HCEC 1CT (cell line): ENCODE results near the gene SYTL5.

Experiments used
- DNase-seq: peaks from one replicate; pipeline ENCODE4 v3.0.0-alpha.2; 2017

The SYTL5 gene

GRCh38 chrX:38151441-38151840, 145.1 kb downstream of the SYTL5 start:
- DNase-seq = no peak

DNA sequence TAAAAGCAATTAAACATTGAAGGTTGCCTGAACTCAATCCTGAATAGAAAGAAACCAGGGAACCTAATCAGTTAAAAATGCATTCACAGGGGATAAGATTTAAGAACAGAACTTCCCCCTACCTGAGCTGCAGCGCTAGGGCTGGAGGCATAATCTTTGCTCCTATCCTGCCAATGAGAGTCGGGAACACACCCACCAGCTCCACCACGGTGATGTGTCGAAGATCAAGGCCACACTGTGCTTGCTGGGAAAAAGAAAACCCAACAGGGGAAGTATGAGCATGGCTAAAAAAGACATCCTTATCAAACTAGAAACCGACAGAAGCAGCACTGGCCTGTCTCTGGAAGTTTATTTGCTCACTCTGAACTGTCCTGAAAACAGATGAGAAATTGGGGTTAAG, 148.0 kb downstream of the SYTL5 start:
- DNase-seq = no peak

DNA sequence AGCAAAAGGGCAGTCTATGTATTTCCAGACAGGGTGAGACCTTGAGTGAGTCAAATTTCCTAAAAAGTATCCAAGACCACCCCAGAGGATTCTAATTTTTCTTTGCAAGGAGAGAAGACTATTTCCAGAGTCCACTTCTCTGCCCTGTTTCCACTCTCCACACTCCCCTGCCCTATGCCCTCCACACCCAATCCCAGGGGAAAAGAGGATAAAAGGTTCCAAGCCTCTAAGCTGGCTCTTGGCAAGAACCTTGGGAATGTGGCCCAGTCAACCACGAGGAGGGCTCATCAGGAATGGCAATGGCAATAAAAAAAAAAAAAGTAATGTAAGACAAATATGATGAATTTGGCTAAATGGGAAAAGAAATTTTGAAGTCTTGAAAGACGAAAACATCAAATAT, 148.5 kb downstream of the SYTL5 start:
- no peak for DNase-seq

- DNase-seq = no peak
Observed at GRCh38 chrX:38156838-38157237, 150.5 kb downstream of the SYTL5 start.

DNA sequence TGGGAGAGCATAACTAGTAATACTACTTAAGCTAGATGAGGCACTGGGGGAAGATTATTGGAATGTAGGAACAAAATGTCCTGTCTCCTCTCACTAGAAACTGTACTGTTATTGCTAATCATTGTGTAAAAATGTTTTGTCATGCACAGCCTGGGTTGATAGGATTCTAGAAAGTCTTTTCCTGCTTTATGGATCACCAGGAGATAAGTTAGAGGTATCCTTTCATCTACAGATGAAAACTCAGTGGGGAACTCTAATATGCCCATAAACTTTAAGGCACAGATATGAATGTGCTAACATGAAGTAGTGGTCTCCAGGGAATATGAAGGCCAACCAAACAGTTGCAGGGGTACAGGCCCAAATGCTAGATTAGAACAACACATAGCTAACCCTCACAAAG, 156.8 kb downstream of the SYTL5 start:
- no peak for DNase-seq

DNA sequence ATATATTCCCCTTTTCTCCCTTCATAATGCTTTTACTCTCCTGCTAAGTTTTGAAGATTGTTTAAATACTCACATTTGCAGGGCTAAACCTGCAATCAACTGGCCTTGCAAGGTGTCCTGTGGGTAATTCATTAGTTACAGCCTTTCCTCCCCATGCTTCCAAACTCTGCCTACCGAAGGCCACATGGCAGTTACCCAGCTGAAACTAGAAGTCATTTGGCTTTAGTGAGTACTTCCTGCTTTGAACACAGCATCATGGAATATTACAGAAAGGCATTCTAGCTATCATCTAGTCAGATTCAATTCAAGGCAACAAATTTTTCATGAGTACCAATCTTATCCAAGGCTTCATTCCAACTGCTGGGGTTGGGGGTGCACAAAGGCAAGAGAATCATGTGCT, 158.7 kb downstream of the SYTL5 start:
- no peak for DNase-seq

DNA sequence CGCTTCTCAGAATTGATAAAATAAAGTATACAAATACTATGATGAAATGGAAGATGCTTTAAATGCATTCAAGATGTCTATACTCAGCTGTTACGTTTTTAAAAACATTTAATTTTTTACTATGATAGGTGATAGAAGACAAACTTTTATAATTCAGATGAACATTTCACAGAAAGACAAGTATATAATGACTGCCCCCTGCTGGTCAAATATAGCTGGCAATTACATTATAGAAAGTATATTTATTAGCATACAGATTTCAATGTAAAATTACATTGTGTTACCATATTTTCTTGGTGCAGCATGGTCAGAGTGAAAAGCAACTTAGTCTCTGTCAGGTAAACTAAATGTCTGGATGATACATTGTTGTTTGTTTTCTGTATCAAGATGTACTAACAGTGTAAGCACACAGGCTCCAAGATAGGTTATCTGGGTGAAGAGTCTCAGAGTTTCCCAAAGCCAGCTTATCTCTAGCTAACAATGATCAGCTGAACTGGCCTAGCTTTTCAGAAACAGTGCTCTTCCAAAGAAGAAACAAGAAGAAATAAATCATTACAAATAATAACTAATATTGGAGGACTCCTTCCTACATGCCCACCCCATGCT, 160.2 kb downstream of the SYTL5 start:
- peak; percentile 3 for DNase-seq

GRCh38 chrX:38170556-38170955, 164.2 kb downstream of the SYTL5 start:
- no peak for DNase-seq

DNA sequence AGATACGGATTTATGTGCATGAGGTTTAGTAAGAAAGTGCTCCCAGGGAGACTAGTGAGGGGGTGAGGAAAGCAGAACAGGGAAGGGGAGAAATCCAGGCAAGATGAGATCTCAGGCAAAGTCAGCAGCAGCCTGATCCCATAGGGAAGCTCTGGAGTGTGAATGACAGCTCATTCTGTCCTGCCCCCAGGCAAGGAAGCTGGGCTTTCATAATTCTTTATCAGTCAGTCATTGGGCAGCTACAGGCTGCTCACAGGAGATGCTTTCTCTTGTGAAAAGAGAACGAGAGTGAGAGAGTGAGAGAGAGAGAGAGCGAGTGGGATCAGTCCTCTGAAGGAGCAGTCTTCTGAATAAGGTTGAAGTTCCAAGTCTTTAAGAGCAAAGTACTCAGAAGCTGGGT, 166.2 kb downstream of the SYTL5 start:
- DNase-seq = no peak

- peak; percentile 1 for DNase-seq
Observed at GRCh38 chrX:38175139-38175538, 168.8 kb downstream of the SYTL5 start.

DNA sequence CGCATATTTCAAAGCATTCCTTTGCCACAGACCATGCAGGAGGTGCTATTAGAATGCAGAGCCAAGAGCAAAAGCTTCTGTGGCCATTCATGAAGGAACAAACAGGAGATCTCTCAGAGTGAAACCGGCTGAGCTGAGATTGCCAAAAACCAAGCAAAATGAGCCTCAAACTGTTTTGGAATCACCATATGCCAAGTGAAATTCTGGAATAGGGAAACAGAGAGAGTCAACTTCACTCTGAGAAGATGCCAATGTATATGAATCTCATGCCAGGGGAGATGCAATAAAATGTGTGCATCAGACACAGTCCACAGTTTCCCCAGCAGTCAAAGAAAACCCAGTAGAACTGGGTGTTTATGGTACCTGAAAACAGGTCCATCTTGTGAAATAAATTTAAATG, 172.0 kb downstream of the SYTL5 start:
- no peak for DNase-seq
